NCI-H2227 treated with DMSO at 0.1 percent for 48 hours (cell line): ENCODE results near the gene CENPQ.

Source experiments
- DNase-seq: peaks from one replicate; lab custom pipeline; 2025; lab: John Stamatoyannopoulos, UW

Gene CENPQ

DNA sequence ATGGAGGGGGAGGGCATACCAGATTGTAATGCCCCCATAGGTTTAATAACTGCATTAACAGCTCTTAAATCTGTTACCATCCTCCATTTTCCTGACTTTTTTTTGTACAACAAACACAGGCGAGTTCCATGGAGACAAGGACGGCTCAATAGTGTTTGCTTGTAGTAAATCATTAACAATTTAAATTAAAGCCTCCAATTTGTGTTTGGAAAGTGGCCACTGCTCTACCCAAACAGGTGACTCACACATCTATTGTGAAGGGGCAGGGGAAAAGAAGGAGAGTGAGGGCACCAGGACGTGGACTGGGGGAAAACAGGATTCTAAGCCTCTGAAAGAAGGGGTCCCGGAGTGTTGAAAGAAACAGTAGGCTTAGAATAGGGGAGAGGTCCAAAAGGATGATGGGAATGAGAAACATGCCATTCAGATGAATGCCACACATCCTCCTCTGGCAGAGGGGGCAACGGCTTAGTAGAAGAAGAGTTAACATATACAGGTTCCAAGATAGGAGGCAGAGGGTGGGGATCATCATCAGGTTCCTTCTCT, 43.5 kb downstream of the CENPQ start:
- no peak for DNase-seq

DNA sequence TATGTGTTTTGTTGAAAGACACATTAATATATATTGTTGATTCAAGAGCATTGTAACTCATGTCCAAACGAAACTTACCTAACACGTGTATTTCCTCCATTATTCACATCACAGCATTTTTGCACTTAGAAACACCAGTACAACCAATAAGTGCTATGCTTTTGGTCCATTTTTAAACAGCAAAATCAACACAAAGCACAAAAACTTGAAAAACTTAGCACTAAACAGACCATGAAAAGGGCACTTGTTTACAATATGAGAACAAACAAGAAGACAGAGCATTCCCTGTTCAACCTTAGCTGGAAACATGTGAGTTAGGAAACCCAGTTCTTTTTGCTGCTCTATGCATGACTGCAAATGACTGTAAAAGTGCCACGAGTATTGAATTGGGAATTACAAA, 46.2 kb downstream of the CENPQ start:
- DNase-seq, result no peak

DNA sequence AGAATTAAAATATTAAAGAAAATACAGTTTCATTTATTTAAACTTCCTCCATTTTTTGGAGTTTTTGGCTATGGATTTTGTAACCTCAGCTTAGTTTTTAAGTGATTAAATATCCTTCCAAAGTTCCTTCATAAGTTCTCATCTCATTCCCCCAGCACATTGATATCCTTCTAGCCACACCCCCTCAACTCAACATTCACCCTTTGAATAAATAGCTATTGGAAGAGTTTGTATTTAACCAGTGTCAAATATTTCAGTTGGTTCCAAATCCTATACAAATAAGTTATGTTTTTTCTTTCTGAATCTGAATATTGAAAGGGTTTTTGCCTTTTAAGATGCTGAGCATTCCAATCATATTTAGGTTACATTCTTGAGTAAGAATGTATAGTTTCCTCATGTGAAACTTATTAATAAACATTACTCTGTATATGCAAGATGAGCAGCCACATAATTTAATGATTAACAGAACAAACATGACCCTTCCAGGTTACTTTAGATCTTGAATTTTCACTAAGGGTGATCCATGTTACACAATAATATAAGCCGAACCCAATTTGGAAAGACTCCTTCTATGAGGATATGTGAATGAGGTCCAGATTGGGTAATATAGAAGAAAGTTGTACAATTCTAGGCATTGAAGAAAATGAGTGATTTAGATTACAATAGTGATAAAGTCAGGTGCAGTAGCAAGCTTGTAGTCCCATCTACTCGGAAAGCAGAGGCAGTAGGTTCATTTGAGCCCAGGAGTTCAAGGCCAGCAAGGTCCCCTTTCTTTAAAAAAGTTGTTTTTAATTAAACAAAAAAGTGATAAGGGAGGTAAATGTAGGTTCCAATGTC, 50.2 kb downstream of the CENPQ start:
- no peak for DNase-seq

DNA sequence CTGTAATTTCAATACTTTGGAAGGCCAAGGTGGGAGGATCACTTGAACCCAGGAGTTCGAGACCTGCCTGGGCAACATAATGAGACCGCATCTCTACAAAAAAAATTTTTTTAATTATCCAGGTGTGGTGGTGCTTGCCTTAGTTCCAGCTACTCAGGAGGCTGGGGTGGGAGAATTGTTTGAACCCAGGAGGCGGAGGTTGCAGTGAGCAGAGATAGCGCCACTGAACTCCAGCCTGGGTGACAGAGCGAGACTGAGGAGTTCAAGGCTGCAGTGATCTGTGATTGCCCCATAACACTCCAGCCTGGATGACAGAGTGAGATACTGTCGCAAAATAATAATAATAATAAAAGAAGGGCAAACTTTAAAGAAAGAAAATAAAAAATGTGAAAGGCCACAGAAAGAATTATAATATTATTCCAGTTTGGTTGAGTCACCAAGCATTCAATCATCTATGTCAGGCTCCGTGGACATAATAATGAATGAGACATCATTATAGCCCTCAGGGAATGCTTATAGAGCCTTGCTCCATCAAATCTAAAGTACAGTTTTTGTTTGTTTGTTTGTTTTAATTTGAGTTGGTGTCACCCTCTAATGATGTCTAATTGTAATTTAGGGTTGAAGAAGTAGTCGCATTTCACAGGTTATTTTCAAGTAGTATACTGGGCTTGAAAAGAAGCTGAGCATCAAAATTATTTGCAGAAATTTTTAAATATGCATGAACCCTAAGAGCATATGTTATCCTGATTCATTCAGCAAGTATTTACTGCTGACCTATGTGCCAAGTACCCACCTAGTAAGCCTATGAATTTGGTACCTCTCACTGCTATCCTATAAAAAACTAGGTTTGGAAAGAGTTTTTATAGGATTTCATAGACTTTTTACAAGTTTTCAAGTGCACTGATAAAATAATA, 51.7 kb downstream of the CENPQ start:
- DNase-seq, result no peak

DNA sequence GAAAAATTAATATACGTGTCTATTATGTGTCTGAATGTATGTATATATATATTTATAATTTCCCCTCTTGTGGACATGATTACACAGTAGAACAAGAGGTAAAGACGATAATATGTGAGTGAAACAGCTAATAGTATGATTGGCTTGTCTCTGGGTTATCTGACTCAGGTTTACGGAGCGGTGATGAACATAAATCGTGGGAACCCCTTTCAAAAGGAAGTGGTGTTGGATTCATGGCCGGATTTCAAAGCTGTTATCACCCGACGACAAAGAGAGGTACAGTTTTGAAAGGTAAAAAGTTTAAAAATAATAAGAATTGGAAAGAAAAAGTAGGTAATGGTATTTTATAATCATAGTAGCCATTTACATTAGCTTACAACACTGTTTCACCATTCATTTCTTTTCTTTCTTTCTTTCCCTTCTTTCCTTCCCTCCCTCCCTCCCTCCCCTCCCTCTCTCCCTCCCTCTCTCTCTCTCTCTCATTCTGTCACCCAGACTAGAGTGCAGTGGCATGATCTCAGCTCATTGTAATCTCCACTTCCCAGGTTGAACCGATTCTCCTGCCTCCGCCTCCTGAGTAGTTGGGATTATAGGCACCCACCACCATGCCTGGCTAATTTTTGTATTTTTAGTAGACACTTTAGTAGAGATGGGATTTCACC, 52.4 kb downstream of the CENPQ start:
- DNase-seq, result no peak

DNA sequence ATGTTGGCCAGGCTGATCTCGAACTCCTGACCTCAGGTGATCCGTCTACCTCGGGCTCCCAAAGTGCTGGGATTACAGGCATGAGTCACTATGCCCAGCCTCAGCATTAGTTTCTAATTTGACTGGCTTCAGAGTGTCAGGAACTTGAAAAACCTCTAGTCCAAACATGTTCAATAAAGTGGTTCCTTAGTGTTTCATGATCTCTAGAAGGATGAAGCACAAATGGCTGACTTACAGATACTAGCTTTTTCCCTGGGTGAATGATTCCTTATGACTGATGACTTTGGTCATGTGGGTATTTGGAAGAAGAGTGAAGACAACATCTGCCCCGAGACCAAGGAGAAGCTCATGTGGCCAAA, 53.0 kb downstream of the CENPQ start:
- no peak for DNase-seq

DNA sequence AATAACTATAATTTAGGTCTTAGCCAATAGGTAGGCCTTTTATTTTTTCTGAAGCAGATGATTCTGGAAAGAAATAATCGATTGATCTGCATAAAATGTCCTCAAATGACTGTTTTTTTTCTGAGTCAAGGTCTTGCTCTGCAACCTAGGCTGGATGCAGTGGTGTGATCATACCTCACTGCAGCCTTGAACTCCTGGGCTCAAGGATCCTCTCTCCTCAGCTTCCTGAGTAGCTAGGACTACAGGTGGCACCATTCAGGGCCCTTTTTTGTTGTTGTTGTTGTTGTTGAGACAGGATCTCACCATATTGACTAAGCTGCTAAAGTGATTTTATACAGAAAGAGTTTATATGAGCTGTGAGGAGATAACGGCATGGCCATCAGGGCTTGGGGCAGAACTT, 54.7 kb downstream of the CENPQ start:
- no peak for DNase-seq

DNA sequence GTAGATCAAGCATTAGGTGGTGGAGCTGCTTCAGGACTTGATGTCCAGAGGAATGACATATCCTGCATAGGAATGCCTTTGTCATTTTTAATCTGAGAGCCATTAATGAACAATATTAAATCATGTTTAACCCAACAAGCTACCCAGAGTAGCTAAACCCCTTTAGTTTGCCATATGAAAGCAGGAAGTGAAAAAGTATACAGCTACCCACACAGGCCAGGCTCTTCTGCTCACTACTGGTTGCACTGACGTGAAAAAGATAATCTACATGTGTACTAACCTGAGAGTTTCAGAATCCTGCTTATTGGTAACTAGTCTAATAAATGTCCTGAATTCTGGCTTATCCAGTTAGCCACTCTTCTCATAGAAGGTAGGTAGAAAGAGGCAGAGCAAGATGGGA, 56.5 kb downstream of the CENPQ start:
- DNase-seq, result no peak

DNA sequence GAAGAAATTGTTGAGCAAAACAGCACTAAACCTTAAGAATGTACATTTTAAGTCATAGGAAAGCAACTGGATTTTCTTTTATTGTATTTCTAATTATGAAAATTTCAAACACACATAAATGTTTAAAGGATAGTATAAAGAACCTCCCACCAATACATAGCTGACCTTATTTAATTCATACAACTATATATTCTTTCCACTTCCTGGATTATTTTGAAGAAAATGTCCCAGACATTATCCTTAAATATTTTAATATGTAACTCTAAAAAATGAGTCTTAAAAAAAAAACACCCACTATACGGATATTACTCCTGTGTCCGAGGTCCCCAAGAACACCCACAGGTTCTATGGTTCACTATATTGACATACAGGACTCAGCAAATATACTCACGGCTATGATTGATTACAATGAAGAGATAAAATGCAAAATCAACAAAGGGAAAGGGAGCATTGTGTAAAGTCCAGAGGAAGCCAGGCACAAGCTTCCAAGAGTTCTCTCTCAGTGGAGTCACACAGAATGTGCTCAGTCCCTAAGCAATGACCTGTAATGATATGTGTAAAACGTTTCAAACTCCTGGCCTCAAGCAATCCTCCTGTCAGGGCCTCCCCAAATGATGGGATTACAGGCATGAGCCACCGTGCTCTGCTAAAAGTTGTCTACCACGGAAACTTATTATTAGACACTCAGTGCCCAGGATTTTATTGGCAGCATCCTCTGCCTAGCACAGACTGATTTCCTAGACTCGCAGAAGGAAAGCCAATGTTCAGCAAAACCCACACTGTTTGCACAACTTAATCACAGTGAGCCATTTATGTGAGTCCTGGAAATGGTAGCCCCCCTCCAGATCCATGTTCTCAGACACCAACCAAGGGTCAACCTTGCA, 59.8 kb downstream of the CENPQ start:
- no peak for DNase-seq

DNA sequence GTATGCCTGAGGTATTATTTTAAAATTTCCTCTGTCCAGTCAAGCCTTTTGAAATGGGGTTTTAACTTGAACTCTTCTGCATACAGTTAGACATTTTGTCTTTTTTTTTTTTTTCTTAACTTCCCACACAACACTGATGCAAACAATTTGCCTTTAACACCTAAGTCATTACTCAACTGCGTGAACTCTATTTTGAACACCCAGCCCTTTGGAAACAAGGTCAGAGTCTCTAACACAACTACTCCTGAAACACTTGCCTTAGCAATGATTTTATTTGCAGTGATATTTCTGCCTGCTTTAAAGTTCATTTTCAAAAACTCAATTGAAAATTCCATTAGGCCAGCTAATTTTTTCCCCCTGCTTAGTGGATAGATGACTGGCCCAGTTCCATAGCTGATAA, 60.7 kb downstream of the CENPQ start:
- no peak for DNase-seq

DNA sequence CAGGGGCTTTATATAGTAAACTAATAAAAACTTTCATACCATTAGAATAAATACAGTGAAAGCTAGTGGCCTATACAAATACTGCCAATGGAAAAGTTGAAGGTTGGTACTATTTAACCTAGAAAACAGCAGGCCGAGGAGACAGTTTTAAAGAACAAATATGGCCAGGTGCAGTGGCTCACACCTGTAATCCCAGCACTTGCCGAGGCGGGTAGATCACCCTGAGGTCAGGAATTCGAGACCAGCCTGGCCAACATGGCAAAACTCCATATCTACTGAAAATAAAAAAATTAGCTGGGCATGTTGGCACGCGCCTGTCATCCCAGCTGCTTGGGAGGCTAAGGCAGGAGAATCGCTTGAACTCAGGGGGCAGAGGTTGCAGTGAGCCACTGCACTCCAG, 61.4 kb downstream of the CENPQ start:
- DNase-seq, result no peak

DNA sequence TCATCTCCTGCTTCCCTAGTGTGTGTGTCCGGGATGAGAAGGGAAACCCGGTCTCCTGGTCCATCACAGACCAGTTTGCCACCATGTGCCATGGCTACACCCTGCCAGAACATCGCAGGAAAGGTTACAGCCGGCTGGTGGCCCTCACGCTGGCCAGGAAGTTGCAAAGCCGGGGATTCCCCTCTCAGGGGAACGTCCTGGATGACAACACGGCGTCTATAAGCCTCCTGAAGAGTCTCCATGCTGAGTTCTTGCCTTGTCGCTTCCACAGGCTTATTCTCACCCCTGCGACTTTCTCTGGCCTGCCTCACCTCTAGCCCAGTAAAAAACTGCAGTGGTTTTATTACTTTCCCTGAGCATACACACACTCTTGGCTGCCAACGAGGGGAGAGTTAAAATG, 63.4 kb downstream of the CENPQ start:
- DNase-seq, result no peak

DNA sequence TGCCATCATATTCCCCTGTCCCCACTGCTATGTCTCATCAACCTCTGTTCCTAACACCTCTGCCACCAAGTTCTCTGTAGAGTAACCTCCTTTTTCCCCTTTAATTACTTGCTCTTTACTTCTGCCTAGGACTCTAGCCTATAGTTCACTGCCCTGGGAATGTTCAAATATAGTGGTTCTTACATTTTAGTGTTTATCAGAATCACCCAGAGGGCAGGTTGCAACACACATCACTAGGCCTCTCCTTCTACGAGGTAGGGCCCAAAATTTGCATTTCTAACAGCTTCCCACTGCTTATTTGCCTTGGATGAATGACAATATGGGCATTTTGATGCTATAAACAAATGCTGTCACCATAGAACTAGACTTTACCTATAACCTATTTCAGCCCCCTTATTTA, 64.2 kb downstream of the CENPQ start:
- no peak for DNase-seq

DNA sequence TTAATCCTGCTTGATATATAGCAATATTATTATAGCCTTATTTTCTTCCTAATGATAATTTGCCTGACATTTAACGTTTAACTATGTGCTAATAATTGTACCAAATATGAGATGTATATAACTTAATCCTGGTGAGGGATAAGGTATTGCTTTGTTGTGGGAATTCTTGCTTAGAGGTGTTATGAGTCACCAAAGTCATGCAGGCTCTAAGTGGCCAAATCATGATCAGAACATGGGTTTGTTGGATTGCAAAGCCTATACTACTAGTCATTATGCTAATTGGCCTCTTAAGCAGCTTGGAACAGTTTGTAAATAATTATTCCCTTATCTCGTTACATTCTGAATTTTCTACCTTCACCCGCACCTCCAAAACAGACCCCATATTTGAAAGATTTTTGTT, 65.4 kb downstream of the CENPQ start:
- no peak for DNase-seq

DNA sequence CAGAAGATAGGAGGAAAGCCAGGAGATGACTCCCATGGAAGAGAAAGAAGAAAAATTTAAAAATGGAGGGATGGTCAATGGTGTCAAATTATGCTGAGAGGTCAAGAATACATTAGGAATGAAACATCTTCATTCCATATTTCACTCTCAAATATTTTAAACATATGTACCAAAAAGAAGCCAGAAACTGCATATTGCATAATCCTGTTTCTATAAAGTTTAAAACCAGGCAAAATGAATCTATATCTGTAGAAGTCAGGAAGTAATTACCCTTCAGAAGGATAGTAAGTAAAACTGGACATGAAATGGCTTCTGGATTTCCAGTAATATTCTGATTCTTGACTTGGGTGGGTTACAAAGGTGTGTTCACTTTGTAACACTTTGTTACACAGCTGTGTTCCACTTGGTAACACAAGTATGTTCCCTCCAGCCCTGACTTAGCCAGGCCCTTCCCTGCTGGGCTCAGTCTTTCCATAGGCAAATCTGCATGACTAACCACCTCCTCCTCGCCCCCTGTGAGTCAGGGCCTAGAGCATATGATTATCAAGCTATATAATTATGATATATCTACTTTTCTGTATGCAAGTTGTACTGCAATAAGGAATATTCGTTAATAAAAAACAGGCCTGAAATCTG, 67.1 kb downstream of the CENPQ start:
- no peak for DNase-seq

DNA sequence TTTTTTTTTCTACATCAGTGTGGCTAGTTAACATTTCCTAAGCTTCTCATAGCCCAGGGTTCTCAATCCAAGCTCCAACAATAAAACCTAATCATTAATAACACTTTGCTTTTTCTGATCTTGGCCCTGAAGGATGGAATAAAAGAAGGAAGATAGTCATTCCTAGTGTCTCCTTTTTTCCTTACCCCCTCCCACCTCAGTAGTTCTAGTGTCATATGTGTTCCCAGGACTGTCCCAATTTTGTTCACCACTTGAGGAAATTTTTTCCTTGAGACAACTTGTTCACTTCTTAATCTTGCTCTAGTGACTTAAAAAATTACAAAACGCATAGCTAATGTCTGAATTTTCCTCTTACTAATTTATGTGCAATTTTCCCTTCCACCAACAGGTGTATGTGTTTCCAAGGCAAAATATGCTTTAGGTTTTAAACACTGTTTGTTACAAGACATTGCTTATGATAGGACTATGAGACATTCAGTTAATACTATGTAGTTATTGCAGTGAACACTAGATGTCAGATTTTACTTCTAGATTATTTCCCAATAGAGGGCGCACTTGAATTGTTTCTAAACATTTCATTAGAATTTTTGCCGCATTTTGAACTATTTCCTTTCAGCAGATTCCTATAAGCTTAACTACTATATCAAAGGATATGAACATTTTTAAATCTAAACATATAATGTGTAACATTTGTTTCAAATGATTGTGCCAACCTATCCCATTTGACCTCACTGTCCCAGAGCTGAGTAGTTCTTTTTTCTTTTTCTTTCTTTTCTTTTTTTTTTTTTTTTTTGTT, 68.8 kb downstream of the CENPQ start:
- DNase-seq, result peak; percentile 34

DNA sequence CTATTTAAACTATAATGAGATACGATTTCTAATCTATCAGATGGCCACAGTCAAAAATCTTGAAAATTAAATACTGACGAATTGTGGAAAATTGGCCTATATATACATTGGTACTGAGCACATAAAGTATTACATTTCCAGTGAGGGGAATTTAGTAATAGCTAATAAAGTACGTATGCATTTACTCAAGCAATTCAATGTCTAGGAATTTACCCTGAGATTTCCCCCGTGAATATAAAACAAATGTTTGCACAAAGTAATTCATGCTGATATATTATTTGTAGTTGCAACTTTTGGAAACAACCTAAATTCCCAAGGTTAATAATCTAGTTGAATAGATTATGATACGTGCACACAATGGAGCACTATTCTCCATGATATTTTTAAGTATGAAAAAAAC, 72.6 kb downstream of the CENPQ start:
- DNase-seq, result no peak

DNA sequence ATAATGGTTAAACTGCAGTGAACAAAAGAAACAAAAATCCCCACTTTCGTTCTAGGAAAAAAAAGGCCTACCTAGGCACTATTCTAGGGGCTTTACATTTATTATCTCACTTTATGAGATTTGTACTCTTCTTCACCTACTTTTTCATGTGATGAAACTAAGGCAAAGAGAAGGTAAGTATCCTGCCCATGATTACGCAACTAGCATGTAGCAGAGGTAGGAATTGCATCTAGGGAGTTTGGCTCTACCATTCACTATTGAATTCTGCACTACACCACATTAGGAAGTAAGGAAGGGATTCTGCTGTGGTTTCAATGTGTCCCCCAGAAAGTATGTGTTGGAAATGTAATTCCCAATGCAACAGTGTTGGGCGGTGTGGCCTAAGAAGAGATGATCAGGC, 75.9 kb downstream of the CENPQ start:
- no peak for DNase-seq

DNA sequence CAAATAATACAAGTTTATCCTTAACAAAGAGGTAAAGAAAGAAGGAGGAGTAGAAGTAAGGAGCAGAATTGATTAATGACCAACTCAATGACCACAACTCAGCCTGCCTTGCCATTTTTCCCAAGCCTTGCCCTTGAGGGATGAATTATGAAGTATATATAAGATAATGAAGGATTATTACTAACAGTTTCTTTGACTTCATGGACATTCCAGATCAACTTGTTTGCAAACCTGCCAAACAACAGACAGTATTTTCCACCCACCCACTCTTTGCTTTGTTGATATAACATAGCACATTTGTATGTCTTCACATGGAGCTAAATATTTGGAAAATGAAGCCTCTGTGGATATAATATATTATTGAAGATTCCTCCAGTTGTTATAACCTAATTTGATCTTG, 77.4 kb downstream of the CENPQ start:
- no peak for DNase-seq

DNA sequence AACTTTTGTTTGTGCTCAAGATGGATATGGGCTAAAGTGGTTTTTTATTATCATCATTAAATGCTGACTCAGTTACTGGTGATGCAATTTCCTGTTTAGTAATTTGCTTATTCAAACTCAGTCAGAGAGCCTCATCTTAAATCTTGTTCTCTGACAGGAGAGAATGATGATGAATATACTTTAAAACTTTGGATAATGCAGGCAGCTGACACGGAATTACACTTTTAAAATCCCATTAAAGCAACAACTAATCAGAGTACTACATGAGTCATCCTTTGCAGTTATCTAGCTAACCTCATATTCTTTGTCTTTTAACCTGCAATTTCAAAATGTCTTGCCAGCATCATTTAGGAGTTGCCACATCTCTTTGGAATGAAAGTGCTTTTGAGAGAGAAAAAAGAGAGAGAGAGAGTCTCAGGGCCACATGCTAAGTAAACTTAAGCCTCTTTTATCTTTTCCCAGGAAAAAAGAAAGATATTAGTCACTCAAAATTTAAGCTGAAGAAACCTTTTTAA, 78.1 kb downstream of the CENPQ start:
- no peak for DNase-seq
